ENCODE measurements around the gene SFXN5.

The SFXN5 gene

GRCh38 chr2:73004466-73004865, 67.0 kb downstream of the SFXN5 start:
- peaks cover 0 to 6% (median 0%) of the 10 kb centered on the region in 5 donors for H3K4me1 ChIP-seq (ENCODE audit: control insufficient read depth in 5 of 5, insufficient read depth in 5 of 5, low read length in 5 of 5)
- H3K36me3 ChIP-seq (ENCODE audit: control insufficient read depth in 5 of 5, insufficient read depth in 5 of 5, low read length in 5 of 5): peaks cover 0 to 27% (median 11%) of the 10 kb centered on the region in 5 donors
- H3K27me3 ChIP-seq (ENCODE audit: control insufficient read depth in 5 of 5, insufficient read depth in 4 of 5, low read length in 5 of 5): no peaks in the 10 kb centered on the region
- no peak overlapping the region for H3K27ac ChIP-seq (ENCODE audit: low read depth, low read length)
- H3K9ac ChIP-seq (ENCODE audit: low read length in 5 of 5): no peak overlapping the region
- no peak overlapping the region for H3K4me3 ChIP-seq (ENCODE audit: low read depth in 1 of 5, low read length in 5 of 5)
- H3K9me3 ChIP-seq (ENCODE audit: control insufficient read depth in 5 of 5, low read length in 5 of 5): no peaks in the 10 kb centered on the region

DNA sequence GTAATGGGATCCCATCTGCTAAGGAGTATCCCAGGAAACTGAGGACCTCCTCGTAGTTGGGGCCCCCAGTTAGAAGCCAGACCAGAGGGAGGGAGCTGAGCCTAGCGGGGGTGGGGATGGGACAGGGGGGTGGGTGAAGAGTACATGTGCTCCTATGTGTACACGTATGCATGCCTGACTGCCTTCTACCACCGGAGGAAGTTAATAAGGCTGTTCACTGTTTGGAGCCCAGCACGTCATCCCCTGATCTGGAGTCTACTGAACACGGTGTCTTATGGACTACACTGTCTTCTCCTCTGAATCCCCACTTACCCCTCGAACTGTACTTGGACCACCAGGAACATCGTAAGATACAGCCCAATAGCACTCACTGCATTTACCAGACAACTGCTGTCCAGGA, 68.5 kb downstream of the SFXN5 start:
- Histone ChIP-seq H3K27ac (ENCODE audit: low read depth, low read length) (no peak overlapping the region), H3K27me3 (ENCODE audit: control insufficient read depth in 5 of 5, insufficient read depth in 4 of 5, low read length in 5 of 5) (no peaks in the 10 kb centered on the region), H3K4me3 (ENCODE audit: low read depth in 1 of 5, low read length in 5 of 5) (no peak overlapping the region), H3K36me3 (ENCODE audit: control insufficient read depth in 5 of 5, insufficient read depth in 5 of 5, low read length in 5 of 5) (peaks cover 0 to 23% (median 7%) of the 10 kb centered on the region in 5 donors), H3K9me3 (ENCODE audit: control insufficient read depth in 5 of 5, low read length in 5 of 5) (no peaks in the 10 kb centered on the region), H3K9ac (ENCODE audit: low read length in 5 of 5) (no peak overlapping the region), H3K4me1 (ENCODE audit: control insufficient read depth in 5 of 5, insufficient read depth in 5 of 5, low read length in 5 of 5) (peaks cover 0 to 6% (median 0%) of the 10 kb centered on the region in 5 donors)

DNA sequence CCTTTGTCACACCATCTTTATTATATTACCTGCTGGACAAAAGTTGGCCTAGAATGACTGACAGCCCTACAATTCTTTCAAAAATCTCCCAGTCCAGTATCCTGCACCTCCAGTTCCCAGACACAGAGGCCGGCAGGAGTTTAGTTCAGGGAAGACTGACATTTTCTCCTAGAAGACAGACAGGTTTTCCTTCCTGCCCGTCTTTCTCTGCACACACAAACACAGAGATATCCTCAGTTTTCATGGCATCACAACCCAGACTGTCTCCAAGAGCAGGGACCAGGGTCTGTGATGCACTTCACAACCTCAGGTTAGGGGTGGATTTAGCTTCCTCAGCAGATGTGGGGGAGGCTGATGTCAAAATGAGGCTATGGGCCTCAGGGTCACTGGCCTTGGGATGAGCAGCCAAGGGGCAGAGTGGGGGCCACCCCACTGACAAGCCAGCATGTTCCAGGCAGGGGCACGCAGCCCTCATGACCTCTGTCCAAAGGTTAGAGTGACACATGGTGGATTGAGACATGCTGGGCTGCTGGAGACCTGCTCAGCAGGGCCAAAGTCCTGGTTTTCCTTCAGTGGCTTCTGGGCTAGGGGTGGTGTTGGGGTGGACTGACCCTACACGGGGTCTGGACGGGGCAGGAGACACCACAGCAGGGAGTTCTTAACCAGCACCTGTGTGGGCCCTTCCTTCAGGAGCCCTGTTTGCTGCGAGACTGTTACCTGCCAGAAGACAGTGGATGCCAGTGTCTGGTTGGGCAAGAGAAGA, 70.5 kb downstream of the SFXN5 start:
- H3K27me3 ChIP-seq (ENCODE audit: control insufficient read depth in 5 of 5, insufficient read depth in 4 of 5, low read length in 5 of 5): no peaks in the 10 kb centered on the region
- peaks cover 0 to 23% (median 7%) of the 10 kb centered on the region in 5 donors for H3K36me3 ChIP-seq (ENCODE audit: control insufficient read depth in 5 of 5, insufficient read depth in 5 of 5, low read length in 5 of 5)
- no peaks in the 10 kb centered on the region for H3K4me1 ChIP-seq (ENCODE audit: control insufficient read depth in 5 of 5, insufficient read depth in 5 of 5, low read length in 5 of 5)
- no peak overlapping the region for H3K4me3 ChIP-seq (ENCODE audit: low read depth in 1 of 5, low read length in 5 of 5)
- no peak overlapping the region for H3K27ac ChIP-seq (ENCODE audit: low read depth, low read length)
- no peak overlapping the region for H3K9ac ChIP-seq (ENCODE audit: low read length in 5 of 5)
- no peaks in the 10 kb centered on the region for H3K9me3 ChIP-seq (ENCODE audit: control insufficient read depth in 5 of 5, low read length in 5 of 5)

DNA sequence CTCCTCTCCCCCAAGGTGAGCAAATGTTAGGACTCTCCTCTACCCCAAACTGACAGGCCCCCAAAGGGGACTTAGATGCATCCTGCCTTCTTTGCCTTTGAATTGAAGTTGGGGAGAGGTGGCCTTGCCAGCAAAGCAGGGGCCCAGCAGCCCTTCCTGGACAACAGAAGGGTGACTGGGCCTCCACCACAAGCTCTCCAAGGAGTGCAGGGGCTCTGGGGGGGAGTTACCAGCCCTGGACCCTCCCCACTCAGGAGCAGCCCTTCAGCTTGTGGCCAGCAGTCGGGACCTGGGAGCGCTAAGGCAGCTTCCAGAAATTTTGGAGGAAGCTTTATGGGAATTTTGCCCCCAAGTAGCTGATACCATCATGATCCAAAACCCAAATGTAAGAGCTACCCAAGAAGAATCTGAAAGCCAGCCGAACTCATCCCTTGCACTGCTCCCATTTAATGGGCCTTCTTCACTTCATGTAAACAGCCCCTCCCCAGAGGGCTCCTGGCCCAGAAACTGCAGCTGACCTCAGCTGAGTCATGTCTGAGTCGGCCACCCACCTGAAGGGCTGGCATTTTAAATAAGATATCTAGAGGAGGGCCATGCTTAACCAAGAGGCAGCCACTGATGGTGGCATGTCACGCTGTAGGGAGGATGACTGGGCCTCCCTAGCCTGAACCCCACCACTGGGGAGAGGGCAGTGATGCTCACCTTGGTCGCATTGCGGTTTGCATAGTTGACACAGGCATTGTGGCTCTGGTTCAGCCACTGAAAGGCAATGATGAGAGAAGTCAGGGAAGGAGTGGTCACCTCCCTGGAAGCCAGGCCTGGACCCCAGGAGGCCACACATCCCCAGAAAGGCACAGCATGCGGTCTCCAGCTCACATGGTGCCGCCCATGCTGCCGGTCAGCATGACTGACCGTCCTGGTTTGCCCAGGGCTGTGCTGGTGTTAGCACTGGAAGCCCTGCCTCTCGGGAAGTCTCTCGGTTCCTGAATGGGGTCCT, 71.5 kb downstream of the SFXN5 start:
- Histone ChIP-seq H3K9me3 (ENCODE audit: control insufficient read depth in 5 of 5, low read length in 5 of 5) (no peaks in the 10 kb centered on the region), H3K4me3 (ENCODE audit: low read depth in 1 of 5, low read length in 5 of 5) (no peak overlapping the region), H3K27ac (ENCODE audit: low read depth, low read length) (no peak overlapping the region), H3K9ac (ENCODE audit: low read length in 5 of 5) (no peak overlapping the region), H3K36me3 (ENCODE audit: control insufficient read depth in 5 of 5, insufficient read depth in 5 of 5, low read length in 5 of 5) (peaks cover 0 to 19% (median 5%) of the 10 kb centered on the region in 5 donors), H3K27me3 (ENCODE audit: control insufficient read depth in 5 of 5, insufficient read depth in 4 of 5, low read length in 5 of 5) (no peaks in the 10 kb centered on the region), H3K4me1 (ENCODE audit: control insufficient read depth in 5 of 5, insufficient read depth in 5 of 5, low read length in 5 of 5) (no peaks in the 10 kb centered on the region)

- Histone ChIP-seq H3K27me3 (ENCODE audit: control insufficient read depth in 5 of 5, insufficient read depth in 4 of 5, low read length in 5 of 5) (no peaks in the 10 kb centered on the region), H3K27ac (ENCODE audit: low read depth, low read length) (no peak overlapping the region), H3K36me3 (ENCODE audit: control insufficient read depth in 5 of 5, insufficient read depth in 5 of 5, low read length in 5 of 5) (peaks cover 0 to 23% (median 5%) of the 10 kb centered on the region in 5 donors), H3K4me3 (ENCODE audit: low read depth in 1 of 5, low read length in 5 of 5) (no peak overlapping the region), H3K9me3 (ENCODE audit: control insufficient read depth in 5 of 5, low read length in 5 of 5) (no peaks in the 10 kb centered on the region), H3K9ac (ENCODE audit: low read length in 5 of 5) (no peak overlapping the region), H3K4me1 (ENCODE audit: control insufficient read depth in 5 of 5, insufficient read depth in 5 of 5, low read length in 5 of 5) (no peaks in the 10 kb centered on the region)
Observed at GRCh38 chr2:72998724-72999123, 72.8 kb downstream of the SFXN5 start.

DNA sequence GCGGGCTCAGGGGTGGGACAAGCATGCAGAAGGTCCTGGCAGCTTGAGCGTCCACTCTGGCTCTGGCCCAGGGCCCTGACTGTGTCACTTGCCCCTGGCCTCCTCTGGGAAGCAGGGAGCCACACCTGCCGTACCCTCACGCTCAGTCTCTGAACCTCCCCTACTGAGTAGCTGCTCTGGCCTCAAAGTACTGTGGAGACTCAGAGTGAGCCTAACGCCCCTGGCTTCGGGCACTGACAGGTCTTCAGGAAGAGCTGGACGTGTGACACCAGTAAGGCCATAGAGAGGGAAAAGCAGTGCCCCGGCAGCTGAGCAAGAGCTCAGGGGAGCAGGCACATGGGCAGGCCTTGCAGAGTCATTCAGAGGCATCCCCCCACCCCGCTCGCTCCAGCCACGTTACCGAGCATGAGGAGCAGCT, 73.3 kb downstream of the SFXN5 start:
- H3K36me3 ChIP-seq (ENCODE audit: control insufficient read depth in 5 of 5, insufficient read depth in 5 of 5, low read length in 5 of 5): peaks cover 0 to 23% (median 5%) of the 10 kb centered on the region in 5 donors
- no peaks in the 10 kb centered on the region for H3K27me3 ChIP-seq (ENCODE audit: control insufficient read depth in 5 of 5, insufficient read depth in 4 of 5, low read length in 5 of 5)
- H3K9ac ChIP-seq (ENCODE audit: low read length in 5 of 5): no peak overlapping the region
- H3K9me3 ChIP-seq (ENCODE audit: control insufficient read depth in 5 of 5, low read length in 5 of 5): no peaks in the 10 kb centered on the region
- no peaks in the 10 kb centered on the region for H3K4me1 ChIP-seq (ENCODE audit: control insufficient read depth in 5 of 5, insufficient read depth in 5 of 5, low read length in 5 of 5)
- H3K4me3 ChIP-seq (ENCODE audit: low read depth in 1 of 5, low read length in 5 of 5): no peak overlapping the region
- H3K27ac ChIP-seq (ENCODE audit: low read depth, low read length): no peak overlapping the region

DNA sequence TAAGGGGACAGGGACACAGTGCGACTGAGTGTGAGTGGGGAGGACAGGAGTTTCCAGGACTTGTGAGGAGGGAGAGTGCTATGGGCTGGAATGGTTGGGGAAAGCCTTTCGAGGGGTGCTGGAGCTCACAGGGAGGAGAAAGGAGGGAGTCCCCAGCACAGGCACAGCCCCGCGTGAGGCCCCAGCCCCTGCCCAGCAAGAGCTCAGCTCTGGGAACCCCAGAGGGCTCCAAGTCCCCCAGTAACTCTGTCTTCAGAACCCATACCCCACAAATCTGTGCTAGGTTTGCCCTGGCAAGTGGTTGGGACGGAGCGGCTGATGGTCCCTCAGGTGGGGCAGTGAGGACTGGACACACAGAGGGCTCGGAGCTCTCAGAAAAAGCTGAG, 75.4 kb downstream of the SFXN5 start:
- H3K4me3 ChIP-seq (ENCODE audit: low read depth in 1 of 5, low read length in 5 of 5): no peak overlapping the region
- no peak overlapping the region for H3K9ac ChIP-seq (ENCODE audit: low read length in 5 of 5)
- H3K36me3 ChIP-seq (ENCODE audit: control insufficient read depth in 5 of 5, insufficient read depth in 5 of 5, low read length in 5 of 5): peaks cover 0 to 18% (median 5%) of the 10 kb centered on the region in 5 donors
- H3K4me1 ChIP-seq (ENCODE audit: control insufficient read depth in 5 of 5, insufficient read depth in 5 of 5, low read length in 5 of 5): no peaks in the 10 kb centered on the region
- H3K27me3 ChIP-seq (ENCODE audit: control insufficient read depth in 5 of 5, insufficient read depth in 4 of 5, low read length in 5 of 5): no peaks in the 10 kb centered on the region
- H3K27ac ChIP-seq (ENCODE audit: low read depth, low read length): no peak overlapping the region
- H3K9me3 ChIP-seq (ENCODE audit: control insufficient read depth in 5 of 5, low read length in 5 of 5): no peaks in the 10 kb centered on the region

DNA sequence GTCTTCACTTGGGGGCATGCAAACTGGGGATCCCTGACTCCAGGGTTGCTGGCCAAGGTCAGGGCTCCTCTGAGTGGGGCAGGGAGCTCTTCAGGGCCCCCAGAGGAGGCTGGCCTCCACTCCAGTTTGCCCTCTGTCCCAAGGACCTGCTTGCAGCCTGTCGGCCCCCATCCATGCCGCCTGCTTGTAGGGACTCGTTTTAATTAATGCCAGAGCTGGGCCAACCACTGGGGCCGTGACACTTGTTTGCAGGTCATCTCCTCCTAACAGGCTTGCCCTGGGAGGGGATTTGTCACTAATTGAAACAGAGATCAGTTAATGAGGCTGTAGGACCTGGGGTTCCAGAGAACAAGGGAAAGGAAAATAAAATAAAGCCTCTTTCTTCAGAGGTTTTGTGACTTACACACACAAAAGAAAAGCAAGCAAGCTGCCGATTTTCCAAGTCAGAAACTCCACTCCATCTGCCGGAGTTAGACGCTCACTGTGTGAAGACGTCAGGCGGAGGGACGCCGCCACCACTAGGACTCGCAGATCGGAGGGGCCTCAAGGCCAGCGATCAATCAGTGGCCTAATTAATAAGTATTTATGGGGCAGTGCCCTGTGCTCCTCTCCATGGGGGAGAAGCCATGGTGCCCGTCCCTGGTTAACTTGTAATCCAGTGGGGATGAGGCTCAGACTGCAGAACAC, 75.9 kb downstream of the SFXN5 start:
- no peaks in the 10 kb centered on the region for H3K27me3 ChIP-seq (ENCODE audit: control insufficient read depth in 5 of 5, insufficient read depth in 4 of 5, low read length in 5 of 5)
- H3K4me1 ChIP-seq (ENCODE audit: control insufficient read depth in 5 of 5, insufficient read depth in 5 of 5, low read length in 5 of 5): no peaks in the 10 kb centered on the region
- no peaks in the 10 kb centered on the region for H3K9me3 ChIP-seq (ENCODE audit: control insufficient read depth in 5 of 5, low read length in 5 of 5)
- no peak overlapping the region for H3K9ac ChIP-seq (ENCODE audit: low read length in 5 of 5)
- H3K4me3 ChIP-seq (ENCODE audit: low read depth in 1 of 5, low read length in 5 of 5): no peak overlapping the region
- no peak overlapping the region for H3K27ac ChIP-seq (ENCODE audit: low read depth, low read length)
- H3K36me3 ChIP-seq (ENCODE audit: control insufficient read depth in 5 of 5, insufficient read depth in 5 of 5, low read length in 5 of 5): peaks cover 0 to 14% (median 5%) of the 10 kb centered on the region in 5 donors

DNA sequence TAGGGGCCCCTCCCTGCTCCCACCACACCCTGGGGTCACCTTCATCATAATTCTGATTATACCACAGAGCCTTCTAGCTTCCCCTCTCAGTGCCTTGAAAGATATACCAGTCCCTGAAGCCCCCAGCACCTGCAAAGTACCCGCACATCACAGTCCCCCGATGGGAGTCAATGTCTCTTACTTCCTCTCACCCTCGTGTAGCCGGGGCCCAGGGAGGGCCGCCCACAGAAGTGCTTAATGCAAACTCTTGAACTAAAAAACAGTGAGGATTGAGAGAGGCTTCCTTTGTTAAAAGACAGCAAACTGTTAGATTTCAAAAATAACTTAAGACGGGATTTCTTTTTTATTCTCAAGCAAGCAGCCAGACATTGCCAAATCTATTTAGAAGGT, 76.5 kb downstream of the SFXN5 start:
- no peak overlapping the region for H3K9ac ChIP-seq (ENCODE audit: low read length in 5 of 5)
- H3K9me3 ChIP-seq (ENCODE audit: control insufficient read depth in 5 of 5, low read length in 5 of 5): no peaks in the 10 kb centered on the region

More for the DNA sequence above, 76.5 kb downstream of the SFXN5 start:
- Histone ChIP-seq H3K4me3 (ENCODE audit: low read depth in 1 of 5, low read length in 5 of 5) (no peak overlapping the region), H3K36me3 (ENCODE audit: control insufficient read depth in 5 of 5, insufficient read depth in 5 of 5, low read length in 5 of 5) (peaks cover 0 to 11% (median 4%) of the 10 kb centered on the region in 5 donors), H3K27me3 (ENCODE audit: control insufficient read depth in 5 of 5, insufficient read depth in 4 of 5, low read length in 5 of 5) (no peaks in the 10 kb centered on the region), H3K4me1 (ENCODE audit: control insufficient read depth in 5 of 5, insufficient read depth in 5 of 5, low read length in 5 of 5) (peaks cover 0 to 2% (median 0%) of the 10 kb centered on the region in 5 donors), H3K27ac (ENCODE audit: low read depth, low read length) (no peak overlapping the region)
